GM18499 (cell line): ENCODE data around the gene PPP2R2D.
A peak's percentile ranks its signal among the peaks of the same experiment; 100 is the strongest.

Experiments used
- ATAC-seq: cut with Tn5 transposase; IDR thresholded peaks from one replicate; pipeline ENCODE4 v1.9.1; 2021; ENCODE audit warnings: moderate number of reproducible peaks; ENCODE audit not compliant: insufficient read depth, unreplicated experiment

PPP2R2D gene

GRCh38 chr10:131925011-131925649, 24.3 kb downstream of the PPP2R2D start:
- no peak for ATAC-seq

GRCh38 chr10:131925716-131926115, 24.9 kb downstream of the PPP2R2D start:
- no peak for ATAC-seq

- no peak for ATAC-seq
Measured at GRCh38 chr10:131926253-131926652, 25.4 kb downstream of the PPP2R2D start.

- no peak for ATAC-seq
Measured at GRCh38 chr10:131926743-131927595, 26.2 kb downstream of the PPP2R2D start.

GRCh38 chr10:131928248-131929095, 27.7 kb downstream of the PPP2R2D start:
- peak; percentile 68 for ATAC-seq

DNA sequence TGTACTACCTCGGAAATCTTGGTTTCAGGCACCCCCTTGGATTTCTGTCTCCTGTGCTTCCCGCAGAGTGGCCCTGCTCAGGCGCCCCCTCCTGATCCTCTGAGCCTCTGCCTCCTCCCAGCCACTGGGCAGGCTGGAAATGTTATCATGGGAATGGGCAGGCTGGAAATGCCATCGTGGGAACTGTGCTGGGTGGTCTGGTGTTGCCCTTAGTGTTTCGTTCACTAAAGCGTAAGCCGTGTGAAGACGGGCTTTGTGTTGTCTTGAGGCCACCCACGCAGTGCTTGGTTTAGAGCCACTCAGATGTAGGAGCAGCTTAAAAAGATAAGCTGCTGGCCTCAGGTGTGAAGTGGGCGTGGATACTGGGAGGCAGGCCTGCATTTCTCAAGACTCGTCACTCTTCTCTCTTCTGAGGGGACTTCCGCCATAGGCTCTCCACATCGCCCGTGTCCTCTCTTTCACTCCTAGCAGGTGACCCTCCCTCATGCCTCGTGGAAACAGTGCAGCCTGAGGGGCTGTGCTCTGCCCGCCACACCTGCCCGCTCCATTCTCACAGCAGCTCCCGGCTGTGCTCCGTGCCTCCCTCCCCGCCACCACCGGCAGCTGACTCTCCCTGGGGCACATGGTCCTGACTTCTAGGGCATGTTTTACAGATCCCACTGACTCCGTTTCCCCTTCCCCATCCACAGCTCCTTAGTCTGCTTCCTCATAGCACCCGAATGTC, 28.5 kb downstream of the PPP2R2D start:
- no peak for ATAC-seq

- no peak for ATAC-seq
Measured at GRCh38 chr10:131930150-131930549, 29.3 kb downstream of the PPP2R2D start.

- no peak for ATAC-seq
Measured at GRCh38 chr10:131930586-131931330, 29.9 kb downstream of the PPP2R2D start.

DNA sequence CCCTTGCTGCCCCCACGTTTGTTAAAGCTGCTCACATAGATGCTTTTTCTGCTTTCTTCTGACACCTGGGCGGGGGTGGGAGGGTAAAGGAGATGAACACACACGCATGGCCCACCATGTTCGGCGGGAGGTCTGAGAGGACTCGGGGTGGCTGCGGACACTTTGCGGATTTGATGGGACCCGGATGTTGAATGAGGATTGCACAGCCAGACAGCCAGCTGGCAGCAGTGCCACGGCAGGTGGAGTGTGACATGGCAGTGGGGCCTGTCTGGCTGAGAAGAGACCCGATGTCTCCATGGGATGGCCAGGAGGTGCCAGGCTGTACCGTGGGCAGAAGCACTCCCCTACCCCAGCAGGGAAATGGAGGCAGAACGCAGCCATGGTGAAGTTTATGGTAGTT, 31.2 kb downstream of the PPP2R2D start:
- no peak for ATAC-seq

- ATAC-seq, result no peak
Measured at GRCh38 chr10:131933016-131933695, 32.3 kb downstream of the PPP2R2D start.

DNA sequence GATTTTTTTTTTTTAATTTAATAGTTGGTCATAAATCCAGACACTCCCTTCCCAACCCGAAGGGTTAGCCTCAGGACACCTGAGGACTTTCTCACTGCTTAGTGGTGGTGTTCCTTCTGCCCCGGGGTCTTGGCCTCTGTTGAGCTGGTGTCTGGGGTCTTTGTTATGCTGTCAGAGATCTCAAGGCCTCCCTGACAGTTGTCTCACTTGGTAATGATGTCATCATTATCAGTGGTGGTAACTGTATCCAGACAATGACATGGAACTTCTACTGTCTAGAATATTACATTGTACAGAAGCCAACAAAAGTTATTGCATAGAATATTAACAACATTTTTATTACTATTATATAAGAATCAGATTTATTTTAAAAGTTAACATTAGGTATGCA, 32.9 kb downstream of the PPP2R2D start:
- ATAC-seq, result no peak

DNA sequence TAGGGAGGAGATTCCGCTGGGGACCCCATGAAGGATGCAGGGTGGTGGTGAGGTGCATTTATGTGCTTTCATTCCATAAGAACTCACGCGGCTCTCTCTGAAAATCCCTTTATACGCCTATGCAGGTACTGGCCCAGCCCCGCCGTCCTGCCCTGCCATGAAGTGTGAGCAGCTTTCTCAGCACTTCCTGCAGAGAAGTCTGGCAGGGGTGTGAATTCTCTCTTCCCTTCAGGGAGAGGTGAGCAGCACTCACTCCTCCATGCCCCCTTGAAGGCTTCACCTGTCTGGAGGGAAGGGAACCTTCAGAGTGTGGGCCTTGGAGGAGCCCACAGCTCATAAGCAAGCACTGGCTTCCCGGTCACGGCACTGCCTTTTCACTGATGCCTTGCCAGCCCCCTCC, 34.0 kb downstream of the PPP2R2D start:
- no peak for ATAC-seq

- ATAC-seq, result no peak
Measured at GRCh38 chr10:131935260-131935659, 34.5 kb downstream of the PPP2R2D start.

GRCh38 chr10:131936294-131936693, 35.5 kb downstream of the PPP2R2D start:
- ATAC-seq, result no peak

- ATAC-seq, result no peak
Measured at GRCh38 chr10:131936736-131937135, 35.9 kb downstream of the PPP2R2D start.

GRCh38 chr10:131937836-131938235, 37.0 kb downstream of the PPP2R2D start:
- no peak for ATAC-seq

GRCh38 chr10:131938681-131939080, 37.9 kb downstream of the PPP2R2D start:
- ATAC-seq, result no peak

GRCh38 chr10:131942455-131942854, 41.6 kb downstream of the PPP2R2D start:
- ATAC-seq, result no peak
